Stimulated activated CD4-positive, alpha-beta T cell treated with anti-CD3 and anti-CD28 coated beads, TNF-alpha, amount 100 ng/mL, for 1 hour (primary cell): ENCODE measurements around the gene FAM236D.
"Not testable (repeated sequence)": the region's sequence is repeated elsewhere in the genome, so short reads cannot be mapped to it uniquely, and the experiment has no call there.

Experiments used
- DNase-seq, 3 donors: peaks; one replicate each; pipeline ENCODE4 v3.0.0-alpha.2; 2020; ENCODE audit warnings: low read depth in 3 of 3, low spot score in 1 of 3

FAM236D gene

DNA sequence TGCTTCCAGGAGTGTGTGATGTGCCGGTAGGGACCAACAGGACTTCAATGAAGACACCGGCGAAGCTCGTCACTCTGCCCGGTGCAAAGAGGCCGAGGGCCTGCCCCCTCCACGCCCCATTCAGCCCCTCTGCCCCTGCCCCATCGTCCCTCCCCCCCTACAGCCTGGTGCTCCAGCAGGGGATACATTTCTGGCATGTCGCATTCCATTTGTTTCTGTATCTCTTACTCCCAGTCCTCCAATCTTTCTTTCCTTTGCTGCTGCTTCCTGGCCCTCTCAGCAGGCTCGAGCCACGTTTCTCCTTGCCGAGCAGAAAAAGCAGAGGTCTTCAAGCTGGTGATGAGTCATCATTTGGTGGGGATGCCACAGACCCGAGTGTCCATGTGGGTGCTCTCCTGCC lies at the start of gene FAM236D:
Gene FAM236D, minus strand, starts transcription at position 101 of the 400 bp plus-strand sequence. Its CDS starts 100 bp downstream, at position 1.
- not testable (repeated sequence) for DNase-seq

GRCh38 chrX:72837532-72837931 lies 29.5 kb upstream of the FAM236D start:
- DNase-seq = not testable (repeated sequence)

GRCh38 chrX:72830701-72831100 lies 22.7 kb upstream of the FAM236D start:
- DNase-seq = not testable (repeated sequence)

GRCh38 chrX:72790390-72790789 lies 17.6 kb downstream of the FAM236D start:
- not testable (repeated sequence) for DNase-seq

- not testable (repeated sequence) for DNase-seq
Observed at GRCh38 chrX:72788142-72788541, 19.9 kb downstream of the FAM236D start.

GRCh38 chrX:72783964-72784363 lies 24.0 kb downstream of the FAM236D start:
- not testable (repeated sequence) for DNase-seq

GRCh38 chrX:72783365-72783936 lies 24.6 kb downstream of the FAM236D start:
- not testable (repeated sequence) for DNase-seq

- not testable (repeated sequence) for DNase-seq
Observed at GRCh38 chrX:72782560-72782959, 25.4 kb downstream of the FAM236D start, which contains the start of gene FAM236B. FAM236B (minus strand) TSS chrX:72782660; CDS start chrX:72782560, 100 bp downstream.

- DNase-seq = not testable (repeated sequence)
Observed at GRCh38 chrX:72778146-72778545, 29.9 kb downstream of the FAM236D start.

GRCh38 chrX:72777467-72777790 lies 30.6 kb downstream of the FAM236D start:
- not testable (repeated sequence) for DNase-seq

- DNase-seq = not testable (repeated sequence)
Observed at GRCh38 chrX:72776653-72777466, 31.1 kb downstream of the FAM236D start, which contains the start of gene DMRTC1B. DMRTC1B (plus strand) TSS chrX:72776890; CDS start chrX:72845136, 68,246 bp downstream.

GRCh38 chrX:72760454-72760853 lies 47.6 kb downstream of the FAM236D start:
- DNase-seq = not testable (repeated sequence)
